ENCODE measurements around the gene ATOX1. TPM values are rescaled to one million over a fixed set of nuclear protein-coding genes. Genes with fewer than 3 reads are reported as not detected.

The ATOX1 gene
- total and polyA plus RNA-seq, 2 experiments from 2014 or later: 118 to 134 TPM

DNA sequence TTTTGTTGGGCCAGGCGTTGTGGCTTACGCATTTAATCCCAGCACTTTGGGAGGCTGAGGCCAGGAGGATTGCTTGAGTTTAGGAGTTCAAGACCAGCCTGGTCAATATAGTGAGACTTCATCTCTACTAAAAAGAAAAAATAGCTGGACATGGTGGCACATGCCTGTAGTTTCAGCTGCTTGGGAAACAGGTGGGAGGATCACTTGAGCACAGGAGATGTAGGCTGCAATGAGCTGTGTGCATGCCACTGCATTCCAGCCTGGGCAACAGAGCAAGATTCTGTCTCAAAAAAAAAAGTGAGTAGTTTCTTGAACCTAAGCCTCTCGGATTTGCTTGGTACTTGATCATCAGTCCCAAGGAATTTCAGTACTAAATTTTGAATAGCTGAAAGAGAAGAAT, 40.2 kb upstream of the ATOX1 start (continued):
- TF ChIP-seq, protein P1, sequence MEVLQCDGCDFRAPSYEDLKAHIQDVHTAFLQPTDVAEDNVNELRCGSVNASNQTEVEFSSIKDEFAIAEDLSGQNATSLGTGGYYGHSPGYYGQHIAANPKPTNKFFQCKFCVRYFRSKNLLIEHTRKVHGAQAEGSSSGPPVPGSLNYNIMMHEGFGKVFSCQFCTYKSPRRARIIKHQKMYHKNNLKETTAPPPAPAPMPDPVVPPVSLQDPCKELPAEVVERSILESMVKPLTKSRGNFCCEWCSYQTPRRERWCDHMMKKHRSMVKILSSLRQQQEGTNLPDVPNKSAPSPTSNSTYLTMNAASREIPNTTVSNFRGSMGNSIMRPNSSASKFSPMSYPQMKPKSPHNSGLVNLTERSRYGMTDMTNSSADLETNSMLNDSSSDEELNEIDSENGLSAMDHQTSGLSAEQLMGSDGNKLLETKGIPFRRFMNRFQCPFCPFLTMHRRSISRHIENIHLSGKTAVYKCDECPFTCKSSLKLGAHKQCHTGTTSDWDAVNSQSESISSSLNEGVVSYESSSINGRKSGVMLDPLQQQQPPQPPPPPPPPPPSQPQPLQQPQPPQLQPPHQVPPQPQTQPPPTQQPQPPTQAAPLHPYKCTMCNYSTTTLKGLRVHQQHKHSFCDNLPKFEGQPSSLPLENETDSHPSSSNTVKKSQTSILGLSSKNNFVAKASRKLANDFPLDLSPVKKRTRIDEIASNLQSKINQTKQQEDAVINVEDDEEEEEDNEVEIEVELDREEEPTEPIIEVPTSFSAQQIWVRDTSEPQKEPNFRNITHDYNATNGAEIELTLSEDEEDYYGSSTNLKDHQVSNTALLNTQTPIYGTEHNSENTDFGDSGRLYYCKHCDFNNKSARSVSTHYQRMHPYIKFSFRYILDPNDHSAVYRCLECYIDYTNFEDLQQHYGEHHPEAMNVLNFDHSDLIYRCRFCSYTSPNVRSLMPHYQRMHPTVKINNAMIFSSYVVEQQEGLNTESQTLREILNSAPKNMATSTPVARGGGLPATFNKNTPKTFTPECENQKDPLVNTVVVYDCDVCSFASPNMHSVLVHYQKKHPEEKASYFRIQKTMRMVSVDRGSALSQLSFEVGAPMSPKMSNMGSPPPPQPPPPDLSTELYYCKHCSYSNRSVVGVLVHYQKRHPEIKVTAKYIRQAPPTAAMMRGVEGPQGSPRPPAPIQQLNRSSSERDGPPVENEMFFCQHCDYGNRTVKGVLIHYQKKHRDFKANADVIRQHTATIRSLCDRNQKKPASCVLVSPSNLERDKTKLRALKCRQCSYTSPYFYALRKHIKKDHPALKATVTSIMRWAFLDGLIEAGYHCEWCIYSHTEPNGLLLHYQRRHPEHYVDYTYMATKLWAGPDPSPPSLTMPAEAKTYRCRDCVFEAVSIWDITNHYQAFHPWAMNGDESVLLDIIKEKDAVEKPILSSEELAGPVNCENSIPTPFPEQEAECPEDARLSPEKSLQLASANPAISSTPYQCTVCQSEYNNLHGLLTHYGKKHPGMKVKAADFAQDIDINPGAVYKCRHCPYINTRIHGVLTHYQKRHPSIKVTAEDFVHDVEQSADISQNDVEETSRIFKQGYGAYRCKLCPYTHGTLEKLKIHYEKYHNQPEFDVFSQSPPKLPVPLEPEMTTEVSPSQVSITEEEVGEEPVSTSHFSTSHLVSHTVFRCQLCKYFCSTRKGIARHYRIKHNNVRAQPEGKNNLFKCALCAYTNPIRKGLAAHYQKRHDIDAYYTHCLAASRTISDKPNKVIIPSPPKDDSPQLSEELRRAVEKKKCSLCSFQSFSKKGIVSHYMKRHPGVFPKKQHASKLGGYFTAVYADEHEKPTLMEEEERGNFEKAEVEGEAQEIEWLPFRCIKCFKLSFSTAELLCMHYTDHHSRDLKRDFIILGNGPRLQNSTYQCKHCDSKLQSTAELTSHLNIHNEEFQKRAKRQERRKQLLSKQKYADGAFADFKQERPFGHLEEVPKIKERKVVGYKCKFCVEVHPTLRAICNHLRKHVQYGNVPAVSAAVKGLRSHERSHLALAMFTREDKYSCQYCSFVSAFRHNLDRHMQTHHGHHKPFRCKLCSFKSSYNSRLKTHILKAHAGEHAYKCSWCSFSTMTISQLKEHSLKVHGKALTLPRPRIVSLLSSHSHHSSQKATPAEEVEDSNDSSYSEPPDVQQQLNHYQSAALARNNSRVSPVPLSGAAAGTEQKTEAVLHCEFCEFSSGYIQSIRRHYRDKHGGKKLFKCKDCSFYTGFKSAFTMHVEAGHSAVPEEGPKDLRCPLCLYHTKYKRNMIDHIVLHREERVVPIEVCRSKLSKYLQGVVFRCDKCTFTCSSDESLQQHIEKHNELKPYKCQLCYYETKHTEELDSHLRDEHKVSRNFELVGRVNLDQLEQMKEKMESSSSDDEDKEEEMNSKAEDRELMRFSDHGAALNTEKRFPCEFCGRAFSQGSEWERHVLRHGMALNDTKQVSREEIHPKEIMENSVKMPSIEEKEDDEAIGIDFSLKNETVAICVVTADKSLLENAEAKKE (CRISPR knock-in tag; IDR thresholded peaks at IDR 0.05): no peak
- TF ChIP-seq CREB1 (CRISPR knock-in tag; IDR thresholded peaks at IDR 0.05; ENCODE audit: low read depth) (no peak), JUNB (IDR thresholded peaks at IDR 0.05; ENCODE audit: unreplicated experiment) (no peak), EZH2 (IDR thresholded peaks at IDR 0.05; ENCODE audit: low read depth, unreplicated experiment) (no peak)
- TF ChIP-seq, protein P2, sequence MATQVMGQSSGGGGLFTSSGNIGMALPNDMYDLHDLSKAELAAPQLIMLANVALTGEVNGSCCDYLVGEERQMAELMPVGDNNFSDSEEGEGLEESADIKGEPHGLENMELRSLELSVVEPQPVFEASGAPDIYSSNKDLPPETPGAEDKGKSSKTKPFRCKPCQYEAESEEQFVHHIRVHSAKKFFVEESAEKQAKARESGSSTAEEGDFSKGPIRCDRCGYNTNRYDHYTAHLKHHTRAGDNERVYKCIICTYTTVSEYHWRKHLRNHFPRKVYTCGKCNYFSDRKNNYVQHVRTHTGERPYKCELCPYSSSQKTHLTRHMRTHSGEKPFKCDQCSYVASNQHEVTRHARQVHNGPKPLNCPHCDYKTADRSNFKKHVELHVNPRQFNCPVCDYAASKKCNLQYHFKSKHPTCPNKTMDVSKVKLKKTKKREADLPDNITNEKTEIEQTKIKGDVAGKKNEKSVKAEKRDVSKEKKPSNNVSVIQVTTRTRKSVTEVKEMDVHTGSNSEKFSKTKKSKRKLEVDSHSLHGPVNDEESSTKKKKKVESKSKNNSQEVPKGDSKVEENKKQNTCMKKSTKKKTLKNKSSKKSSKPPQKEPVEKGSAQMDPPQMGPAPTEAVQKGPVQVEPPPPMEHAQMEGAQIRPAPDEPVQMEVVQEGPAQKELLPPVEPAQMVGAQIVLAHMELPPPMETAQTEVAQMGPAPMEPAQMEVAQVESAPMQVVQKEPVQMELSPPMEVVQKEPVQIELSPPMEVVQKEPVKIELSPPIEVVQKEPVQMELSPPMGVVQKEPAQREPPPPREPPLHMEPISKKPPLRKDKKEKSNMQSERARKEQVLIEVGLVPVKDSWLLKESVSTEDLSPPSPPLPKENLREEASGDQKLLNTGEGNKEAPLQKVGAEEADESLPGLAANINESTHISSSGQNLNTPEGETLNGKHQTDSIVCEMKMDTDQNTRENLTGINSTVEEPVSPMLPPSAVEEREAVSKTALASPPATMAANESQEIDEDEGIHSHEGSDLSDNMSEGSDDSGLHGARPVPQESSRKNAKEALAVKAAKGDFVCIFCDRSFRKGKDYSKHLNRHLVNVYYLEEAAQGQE (IDR thresholded peaks at IDR 0.05; ENCODE audit: unreplicated experiment): no peak

DNA sequence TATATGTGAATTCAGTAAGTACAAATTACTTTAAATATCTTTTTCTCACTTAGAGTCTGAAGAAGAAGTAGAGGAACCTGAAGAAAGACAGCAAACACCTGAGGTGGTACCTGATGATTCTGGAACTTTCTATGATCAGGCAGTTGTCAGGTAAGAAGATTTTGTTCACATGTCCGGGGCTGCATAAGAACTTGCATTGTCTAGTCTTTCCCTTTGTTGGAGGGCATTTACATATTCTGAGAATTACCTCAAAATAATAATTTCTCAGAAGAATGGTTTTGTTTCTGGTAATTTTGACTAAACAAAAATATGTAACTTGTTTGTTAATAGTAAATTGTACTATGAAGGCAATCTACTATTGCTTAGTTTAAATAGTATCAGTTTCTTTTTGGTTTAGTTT, 37.0 kb upstream of the ATOX1 start:
- no peaks in the 10 kb centered on the region for H3K4me1 Mint-ChIP-seq
- H3K4me3 Mint-ChIP-seq: no peak overlapping the region
- DNase-seq (ENCODE audit: low spot score) (no peak), ATAC-seq (no peak)
- Histone ChIP-seq H3K4me3 (no peak overlapping the region), H3K27me3 (ENCODE audit: insufficient read depth) (no peaks in the 10 kb centered on the region), H2AFZ (no peak overlapping the region), H3K79me2 (replicated peaks; ENCODE audit: insufficient read depth) (peaks cover 100% of the 10 kb centered on the region), H3K4me2 (no peak overlapping the region), H3K36me3 (ENCODE audit: insufficient read depth) (peaks cover 97% of the 10 kb centered on the region), H4K20me1 (replicated peaks; ENCODE audit: insufficient read depth) (peaks cover 79% of the 10 kb centered on the region), H3K4me1 (ENCODE audit: insufficient read depth) (no peaks in the 10 kb centered on the region), H3K9me2 (ENCODE audit: insufficient read depth) (no peaks in the 10 kb centered on the region), H3K27ac (ENCODE audit: low read depth) (no peak overlapping the region), H3F3A (replicated peaks; ENCODE audit: low read depth) (peaks cover 11% of the 10 kb centered on the region; the same call in 1 of the 2 replicates)
- H3K9me3 Mint-ChIP-seq: no peaks in the 10 kb centered on the region
- H3K27ac Mint-ChIP-seq: no peak overlapping the region
- H3K36me3 Mint-ChIP-seq (ENCODE audit: low read depth): peaks cover 97% of the 10 kb centered on the region
- H3K27me3 Mint-ChIP-seq (ENCODE audit: insufficient read depth, low read depth, poor library complexity): no peaks in the 10 kb centered on the region
- TF ChIP-seq, protein P3, sequence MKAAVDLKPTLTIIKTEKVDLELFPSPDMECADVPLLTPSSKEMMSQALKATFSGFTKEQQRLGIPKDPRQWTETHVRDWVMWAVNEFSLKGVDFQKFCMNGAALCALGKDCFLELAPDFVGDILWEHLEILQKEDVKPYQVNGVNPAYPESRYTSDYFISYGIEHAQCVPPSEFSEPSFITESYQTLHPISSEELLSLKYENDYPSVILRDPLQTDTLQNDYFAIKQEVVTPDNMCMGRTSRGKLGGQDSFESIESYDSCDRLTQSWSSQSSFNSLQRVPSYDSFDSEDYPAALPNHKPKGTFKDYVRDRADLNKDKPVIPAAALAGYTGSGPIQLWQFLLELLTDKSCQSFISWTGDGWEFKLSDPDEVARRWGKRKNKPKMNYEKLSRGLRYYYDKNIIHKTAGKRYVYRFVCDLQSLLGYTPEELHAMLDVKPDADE (IDR thresholded peaks at IDR 0.05): no peak
- TF ChIP-seq, protein P2 (IDR thresholded peaks at IDR 0.05; ENCODE audit: unreplicated experiment): no peak
- TF ChIP-seq JUNB (IDR thresholded peaks at IDR 0.05; ENCODE audit: unreplicated experiment): no peak
- no peak for TF ChIP-seq ZNF114 (CRISPR knock-in tag; IDR thresholded peaks at IDR 0.05)
- TF ChIP-seq POLR2AphosphoS5 (IDR thresholded peaks at IDR 0.05; ENCODE audit: low read depth): no peak
- no peak for TF ChIP-seq CREB1 (CRISPR knock-in tag; IDR thresholded peaks at IDR 0.05; ENCODE audit: low read depth)
- TF ChIP-seq EZH2phosphoT487 (IDR thresholded peaks at IDR 0.05; ENCODE audit: unreplicated experiment): no peak

All from GM23338 (cell line).